GM19043 (cell line): ENCODE data around the gene ANKRD10.

ENCODE experiments used
- ATAC-seq: cut with Tn5 transposase; IDR thresholded peaks from one replicate; pipeline ENCODE4 v1.9.1; 2021; ENCODE audit warnings: low read depth; ENCODE audit not compliant: unreplicated experiment

ANKRD10 gene

GRCh38 chr13:110916301-110917142 lies 1.7 kb upstream of the ANKRD10 start:
- ATAC-seq: no peak

GRCh38 chr13:110915874-110916206 lies 971 bp upstream of the ANKRD10 start:
- no peak for ATAC-seq

- peak; percentile 30 for ATAC-seq
Measured at GRCh38 chr13:110914331-110915056, 375 bp downstream of the ANKRD10 start.

GRCh38 chr13:110914081-110914330 lies 863 bp downstream of the ANKRD10 start:
- ATAC-seq: no peak

GRCh38 chr13:110913322-110914080 lies 1.4 kb downstream of the ANKRD10 start:
- ATAC-seq: no peak

GRCh38 chr13:110912651-110913051 lies 2.2 kb downstream of the ANKRD10 start:
- no peak for ATAC-seq

GRCh38 chr13:110911880-110912279 lies 3.0 kb downstream of the ANKRD10 start:
- no peak for ATAC-seq

GRCh38 chr13:110910013-110910890 lies 4.6 kb downstream of the ANKRD10 start:
- no peak for ATAC-seq

- ATAC-seq: no peak
Measured at GRCh38 chr13:110907951-110908898, 6.6 kb downstream of the ANKRD10 start.

- ATAC-seq: no peak
Measured at GRCh38 chr13:110907301-110907700, 7.6 kb downstream of the ANKRD10 start.

GRCh38 chr13:110904748-110905147 lies 10.1 kb downstream of the ANKRD10 start:
- no peak for ATAC-seq

- ATAC-seq: no peak
Measured at GRCh38 chr13:110902370-110902769, 12.5 kb downstream of the ANKRD10 start.

- ATAC-seq: no peak
Measured at GRCh38 chr13:110897521-110897920, 17.3 kb downstream of the ANKRD10 start.

- no peak for ATAC-seq
Measured at GRCh38 chr13:110897014-110897413, 17.9 kb downstream of the ANKRD10 start.

GRCh38 chr13:110894086-110894485 lies 20.8 kb downstream of the ANKRD10 start:
- no peak for ATAC-seq

GRCh38 chr13:110893571-110893970 lies 21.3 kb downstream of the ANKRD10 start:
- ATAC-seq: no peak

GRCh38 chr13:110890279-110891165 lies 24.3 kb downstream of the ANKRD10 start:
- ATAC-seq: no peak

GRCh38 chr13:110888390-110888789 lies 26.5 kb downstream of the ANKRD10 start:
- no peak for ATAC-seq
